ENCODE measurements around the gene HOOK1. TPM values are rescaled to one million over a fixed set of nuclear protein-coding genes. Genes with fewer than 3 reads are reported as not detected.

The HOOK1 gene
- total and polyA plus RNA-seq, 2 experiments from 2014 or later, result 27.4 to 27.6 TPM

- Histone ChIP-seq H3K4me1 (ENCODE audit: insufficient read depth) (no peaks in the 10 kb centered on the region), H3K9me2 (ENCODE audit: insufficient read depth) (peaks cover 7% of the 10 kb centered on the region; the same call in 1 of the 2 replicates), H3F3A (replicated peaks; ENCODE audit: low read depth) (no peaks in the 10 kb centered on the region), H4K20me1 (replicated peaks; ENCODE audit: insufficient read depth) (no peaks in the 10 kb centered on the region), H3K27ac (ENCODE audit: low read depth) (no peak overlapping the region), H3K27me3 (ENCODE audit: insufficient read depth) (no peaks in the 10 kb centered on the region), H3K36me3 (ENCODE audit: insufficient read depth) (no peaks in the 10 kb centered on the region), H3K79me2 (replicated peaks; ENCODE audit: insufficient read depth) (no peaks in the 10 kb centered on the region), H3K4me3 (no peak overlapping the region), H3K4me2 (no peak overlapping the region), H2AFZ (no peak overlapping the region)
- Mint-ChIP-seq H3K9me3 (no peaks in the 10 kb centered on the region), H3K27ac (no peak overlapping the region), H3K27me3 (ENCODE audit: insufficient read depth, low read depth, poor library complexity) (peaks cover 2% of the 10 kb centered on the region), H3K36me3 (ENCODE audit: low read depth) (no peaks in the 10 kb centered on the region), H3K4me3 (no peak overlapping the region), H3K4me1 (no peaks in the 10 kb centered on the region)
- no peak for DNase-seq (ENCODE audit: low spot score)
- ATAC-seq, result no peak
- no peak for TF ChIP-seq STAT1 (IDR thresholded peaks at IDR 0.05; ENCODE audit: unreplicated experiment)
- no peak for TF ChIP-seq ZNF462 (CRISPR knock-in tag; IDR thresholded peaks at IDR 0.05)
- TF ChIP-seq ETS1 (IDR thresholded peaks at IDR 0.05), result no peak
- no peak for TF ChIP-seq ZNF331 (CRISPR knock-in tag; IDR thresholded peaks at IDR 0.05; ENCODE audit: low read depth)
- TF ChIP-seq EZH2phosphoT487 (IDR thresholded peaks at IDR 0.05; ENCODE audit: unreplicated experiment), result no peak
- TF ChIP-seq NANOG (IDR thresholded peaks at IDR 0.05; ENCODE audit: borderline replicate concordance), result no peak
- TF ChIP-seq EZH2 (IDR thresholded peaks at IDR 0.05; ENCODE audit: low read depth, unreplicated experiment), result no peak
- no peak for TF ChIP-seq CTCF (conservative IDR thresholded peaks at IDR 0.05; ENCODE audit: low read depth in 2 of 2)
- TF ChIP-seq JUNB (IDR thresholded peaks at IDR 0.05; ENCODE audit: unreplicated experiment), result no peak
- no peak for TF ChIP-seq ZNF114 (CRISPR knock-in tag; IDR thresholded peaks at IDR 0.05)
- no peak for TF ChIP-seq REST (IDR thresholded peaks at IDR 0.05; ENCODE audit: unreplicated experiment)
- TF ChIP-seq CREB1 (CRISPR knock-in tag; IDR thresholded peaks at IDR 0.05; ENCODE audit: low read depth), result no peak
- no peak for TF ChIP-seq POLR2AphosphoS5 (IDR thresholded peaks at IDR 0.05; ENCODE audit: low read depth)
These were observed 11.2 kb upstream of the HOOK1 start for GRCh38 chr1:59803458-59804038.

Measured in GM23338 (cell line).